ENCODE results near the gene CNTN5.

The CNTN5 gene

GRCh38 chr11:99593197-99593596 lies 572.4 kb downstream of the CNTN5 start:
- TF ChIP-seq CTCF (IDR thresholded peaks at IDR 0.05; ENCODE audit: low read depth, low read length, missing control alignments) = no peak
- no peak for DNase-seq (ENCODE audit: low read depth)
- no peak overlapping the region for H3K4me3 ChIP-seq (ENCODE audit: low read depth, low read length)

GRCh38 chr11:99601179-99601578 lies 580.4 kb downstream of the CNTN5 start:
- no peak overlapping the region for H3K4me3 ChIP-seq (ENCODE audit: low read depth, low read length)
- no peak for DNase-seq (ENCODE audit: low read depth)
- TF ChIP-seq CTCF (IDR thresholded peaks at IDR 0.05; ENCODE audit: low read depth, low read length, missing control alignments) = no peak

GRCh38 chr11:99614352-99614751 lies 593.6 kb downstream of the CNTN5 start:
- no peak for DNase-seq (ENCODE audit: low read depth)
- no peak for TF ChIP-seq CTCF (IDR thresholded peaks at IDR 0.05; ENCODE audit: low read depth, low read length, missing control alignments)
- no peak overlapping the region for H3K4me3 ChIP-seq (ENCODE audit: low read depth, low read length)

- DNase-seq (ENCODE audit: low read depth) = no peak
- no peak overlapping the region for H3K4me3 ChIP-seq (ENCODE audit: low read depth, low read length)
- no peak for TF ChIP-seq CTCF (IDR thresholded peaks at IDR 0.05; ENCODE audit: low read depth, low read length, missing control alignments)
Observed at GRCh38 chr11:99630629-99631028, 609.9 kb downstream of the CNTN5 start.

- H3K4me3 ChIP-seq (ENCODE audit: low read depth, low read length) = no peak overlapping the region
- TF ChIP-seq CTCF (IDR thresholded peaks at IDR 0.05; ENCODE audit: low read depth, low read length, missing control alignments) = no peak
- DNase-seq (ENCODE audit: low read depth) = no peak
Observed at GRCh38 chr11:99631618-99632017, 610.9 kb downstream of the CNTN5 start.

GRCh38 chr11:99632969-99633368 lies 612.2 kb downstream of the CNTN5 start:
- no peak for TF ChIP-seq CTCF (IDR thresholded peaks at IDR 0.05; ENCODE audit: low read depth, low read length, missing control alignments)
- no peak for DNase-seq (ENCODE audit: low read depth)
- H3K4me3 ChIP-seq (ENCODE audit: low read depth, low read length) = no peak overlapping the region

- no peak overlapping the region for H3K4me3 ChIP-seq (ENCODE audit: low read depth, low read length)
- DNase-seq (ENCODE audit: low read depth) = no peak
- no peak for TF ChIP-seq CTCF (IDR thresholded peaks at IDR 0.05; ENCODE audit: low read depth, low read length, missing control alignments)
Observed at GRCh38 chr11:99634581-99634980, 613.8 kb downstream of the CNTN5 start.

All from GM12864 (cell line).